ENCODE results near the gene CGREF1. TPM values are rescaled to one million over a fixed set of nuclear protein-coding genes. Genes with fewer than 3 reads are reported as not detected.
A peak's percentile ranks its signal among the peaks of the same experiment; 100 is the strongest.

Gene CGREF1
- total and polyA plus RNA-seq, 4 donors, result 0.55 to 0.89 (median 0.69) TPM

- H3K27me3 ChIP-seq (ENCODE audit: control insufficient read depth in 3 of 3, insufficient read depth in 3 of 3, low read length in 2 of 3), result no peaks in the 10 kb centered on the region
- no peak for TF ChIP-seq CTCF (IDR thresholded peaks at IDR 0.05; ENCODE audit: control extremely low read depth, extremely low read depth)
- H3K36me3 ChIP-seq (ENCODE audit: control insufficient read depth in 4 of 4, insufficient read depth in 4 of 4, low read length in 4 of 4), result no peaks in the 10 kb centered on the region
- no peaks in the 10 kb centered on the region for H3K4me1 ChIP-seq (ENCODE audit: control insufficient read depth in 5 of 5, insufficient read depth in 5 of 5, low read length in 5 of 5)
- no peak overlapping the region for H3K9ac ChIP-seq (ENCODE audit: insufficient read depth in 1 of 2, low read length in 2 of 2)
- no peak for DNase-seq
- no peak overlapping the region for H3K4me3 ChIP-seq
- no peaks in the 10 kb centered on the region for H3K9me3 ChIP-seq (ENCODE audit: control insufficient read depth in 4 of 4, insufficient read depth in 3 of 4, low read length in 3 of 4)
- H3K27ac ChIP-seq (ENCODE audit: low read depth in 1 of 2, low read length in 1 of 2), result no peak overlapping the region
- no peak for ATAC-seq (ENCODE audit: insufficient read depth, low FRiP score)
- WGBS, 2 donors, result 85 to 88% methylated on average over 8 of the region's 8 CpGs
Observed at GRCh38 chr2:27150639-27151230, 31.8 kb upstream of the CGREF1 start.

- H3K27ac ChIP-seq (ENCODE audit: low read depth in 1 of 2, low read length in 1 of 2), result no peak overlapping the region
- H3K4me3 ChIP-seq, result no peak overlapping the region
- H3K9me3 ChIP-seq (ENCODE audit: control insufficient read depth in 4 of 4, insufficient read depth in 3 of 4, low read length in 3 of 4), result no peaks in the 10 kb centered on the region
- H3K27me3 ChIP-seq (ENCODE audit: control insufficient read depth in 3 of 3, insufficient read depth in 3 of 3, low read length in 2 of 3), result no peaks in the 10 kb centered on the region
- TF ChIP-seq CTCF (IDR thresholded peaks at IDR 0.05; ENCODE audit: control extremely low read depth, extremely low read depth), result no peak
- no peaks in the 10 kb centered on the region for H3K4me1 ChIP-seq (ENCODE audit: control insufficient read depth in 5 of 5, insufficient read depth in 5 of 5, low read length in 5 of 5)
- ATAC-seq (ENCODE audit: insufficient read depth, low FRiP score) (no peak), DNase-seq (no peak)
- 87 to 92% methylated on average over 28 to 29 of the region's 29 CpGs for WGBS, 2 donors
- H3K36me3 ChIP-seq (ENCODE audit: control insufficient read depth in 4 of 4, insufficient read depth in 4 of 4, low read length in 4 of 4), result no peaks in the 10 kb centered on the region
- no peak overlapping the region for H3K9ac ChIP-seq (ENCODE audit: insufficient read depth in 1 of 2, low read length in 2 of 2)
Observed at GRCh38 chr2:27149570-27150405, 30.9 kb upstream of the CGREF1 start.

GRCh38 chr2:27148801-27149439, 30.0 kb upstream of the CGREF1 start, which contains the start of gene TCF23:
TSS of gene TCF23 (plus strand) at chr2:27149004. CDS start at chr2:27149134, 130 bp downstream.
- Histone ChIP-seq H3K4me1 (ENCODE audit: control insufficient read depth in 5 of 5, insufficient read depth in 5 of 5, low read length in 5 of 5) (no peaks in the 10 kb centered on the region), H3K9me3 (ENCODE audit: control insufficient read depth in 4 of 4, insufficient read depth in 3 of 4, low read length in 3 of 4) (no peaks in the 10 kb centered on the region), H3K27me3 (ENCODE audit: control insufficient read depth in 3 of 3, insufficient read depth in 3 of 3, low read length in 2 of 3) (no peaks in the 10 kb centered on the region), H3K36me3 (ENCODE audit: control insufficient read depth in 4 of 4, insufficient read depth in 4 of 4, low read length in 4 of 4) (no peaks in the 10 kb centered on the region), H3K4me3 (no peak within 1 kb of the TSS), H3K27ac (ENCODE audit: low read depth in 1 of 2, low read length in 1 of 2) (no peak within 1 kb of the TSS), H3K9ac (ENCODE audit: insufficient read depth in 1 of 2, low read length in 2 of 2) (no peak within 1 kb of the TSS)
- WGBS, 2 donors, result 73 to 79% methylated on average over 12 of the region's 12 CpGs
- no peak for ATAC-seq (ENCODE audit: insufficient read depth, low FRiP score)
- TF ChIP-seq CTCF (IDR thresholded peaks at IDR 0.05; ENCODE audit: control extremely low read depth, extremely low read depth), result no peak
- DNase-seq, result peak in 2 of 3 donors; percentile 37 to 42

All from lung (tissue), 12 donors.